ENCODE results near the gene KIAA1671.

The KIAA1671 gene

DNA sequence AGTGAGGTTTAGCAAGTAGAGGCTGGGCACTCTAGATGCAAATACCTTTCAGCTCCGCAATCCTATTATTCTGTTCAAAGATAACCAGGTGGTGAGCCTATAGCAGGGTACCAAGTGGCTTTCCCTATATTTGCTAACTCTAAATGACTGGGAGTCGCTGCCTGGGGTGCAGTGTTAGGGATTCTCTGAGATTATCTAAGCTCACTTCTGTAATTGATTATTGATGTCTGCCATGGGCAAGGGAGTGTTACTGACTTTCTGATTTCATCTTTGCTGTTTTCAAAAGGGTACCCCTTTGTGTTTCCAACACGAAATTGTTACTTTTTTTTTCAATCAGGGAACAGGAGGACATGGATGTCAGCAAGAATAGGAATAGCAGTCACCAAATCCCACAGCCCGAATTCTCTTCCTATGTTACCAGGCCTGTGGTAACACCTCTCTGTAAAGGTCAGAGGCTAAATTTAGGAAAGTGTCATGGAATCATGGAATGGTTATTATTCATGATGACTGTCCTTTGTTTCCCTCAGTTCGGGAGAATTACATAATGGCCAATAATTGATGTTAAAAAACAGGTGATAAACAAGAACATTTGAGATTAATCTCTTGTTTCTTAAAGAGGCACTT lies 184.5 kb downstream of the KIAA1671 start:
- TF ChIP-seq, protein P1, sequence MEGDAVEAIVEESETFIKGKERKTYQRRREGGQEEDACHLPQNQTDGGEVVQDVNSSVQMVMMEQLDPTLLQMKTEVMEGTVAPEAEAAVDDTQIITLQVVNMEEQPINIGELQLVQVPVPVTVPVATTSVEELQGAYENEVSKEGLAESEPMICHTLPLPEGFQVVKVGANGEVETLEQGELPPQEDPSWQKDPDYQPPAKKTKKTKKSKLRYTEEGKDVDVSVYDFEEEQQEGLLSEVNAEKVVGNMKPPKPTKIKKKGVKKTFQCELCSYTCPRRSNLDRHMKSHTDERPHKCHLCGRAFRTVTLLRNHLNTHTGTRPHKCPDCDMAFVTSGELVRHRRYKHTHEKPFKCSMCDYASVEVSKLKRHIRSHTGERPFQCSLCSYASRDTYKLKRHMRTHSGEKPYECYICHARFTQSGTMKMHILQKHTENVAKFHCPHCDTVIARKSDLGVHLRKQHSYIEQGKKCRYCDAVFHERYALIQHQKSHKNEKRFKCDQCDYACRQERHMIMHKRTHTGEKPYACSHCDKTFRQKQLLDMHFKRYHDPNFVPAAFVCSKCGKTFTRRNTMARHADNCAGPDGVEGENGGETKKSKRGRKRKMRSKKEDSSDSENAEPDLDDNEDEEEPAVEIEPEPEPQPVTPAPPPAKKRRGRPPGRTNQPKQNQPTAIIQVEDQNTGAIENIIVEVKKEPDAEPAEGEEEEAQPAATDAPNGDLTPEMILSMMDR (IDR thresholded peaks at IDR 0.05; ENCODE audit: borderline replicate concordance, control extremely low read depth, extremely low read depth, insufficient read depth, missing control alignments): no peak
- in situ Hi-C loops (cut with MboI; ENCODE audit: low sequenced_read_pairs, unreplicated experiment): no loop called here
- no peak for DNase-seq (ENCODE audit: low spot score)

DNA sequence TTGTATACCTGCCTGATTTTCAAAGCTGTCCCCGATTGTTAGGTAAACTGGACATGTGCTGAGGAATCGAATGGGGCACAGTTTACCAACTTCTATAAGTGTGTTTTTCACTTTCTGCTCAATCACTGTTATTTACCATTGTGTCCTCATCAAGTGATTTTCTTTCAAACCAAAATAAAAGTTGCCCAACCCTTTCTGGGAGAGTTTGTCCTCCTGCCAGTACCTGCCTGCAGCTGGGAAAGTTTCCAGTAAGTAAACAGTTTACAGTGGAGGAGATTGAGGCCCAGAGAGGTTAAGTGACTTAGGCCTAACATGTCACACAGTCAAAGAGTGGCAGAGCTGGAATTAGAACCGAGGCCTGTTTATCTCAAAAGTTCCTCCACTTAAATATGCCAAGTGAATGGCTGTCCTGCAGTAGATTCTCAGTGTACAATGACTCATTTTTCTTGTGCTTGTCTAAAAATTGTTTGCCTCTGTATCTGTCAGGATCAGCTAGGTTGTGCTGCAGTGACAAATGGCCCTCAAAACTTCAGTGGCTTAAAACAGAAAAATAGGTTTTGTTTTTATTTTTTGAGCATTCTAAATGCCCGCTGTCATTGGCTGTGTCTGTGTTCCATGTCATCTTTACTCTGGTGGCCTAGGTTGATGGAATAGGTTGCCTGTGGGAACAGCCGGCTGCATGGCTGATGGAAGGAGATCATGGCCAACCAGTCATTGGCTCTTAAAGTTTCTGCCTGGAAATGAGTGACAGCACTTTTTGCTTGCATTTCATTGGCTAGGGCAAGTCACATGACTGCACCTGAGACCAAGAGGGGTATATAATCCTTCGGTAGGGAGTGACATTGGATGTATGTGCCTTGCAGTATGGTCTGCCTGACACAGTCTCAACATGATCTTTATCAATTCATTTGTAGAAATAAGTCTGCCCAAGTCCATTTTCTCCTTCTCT lies 185.3 kb downstream of the KIAA1671 start:
- TF ChIP-seq, protein P1 (IDR thresholded peaks at IDR 0.05; ENCODE audit: borderline replicate concordance, control extremely low read depth, extremely low read depth, insufficient read depth, missing control alignments): no peak
- DNase-seq (ENCODE audit: low spot score): no peak
- in situ Hi-C loops (cut with MboI; ENCODE audit: low sequenced_read_pairs, unreplicated experiment): no loop called here

GRCh38 chr22:25139062-25139461 lies 186.5 kb downstream of the KIAA1671 start:
- DNase-seq (ENCODE audit: low spot score): no peak
- in situ Hi-C loops (cut with MboI; ENCODE audit: low sequenced_read_pairs, unreplicated experiment): no loop called here
- TF ChIP-seq, protein P1 (IDR thresholded peaks at IDR 0.05; ENCODE audit: borderline replicate concordance, control extremely low read depth, extremely low read depth, insufficient read depth, missing control alignments): no peak

GRCh38 chr22:25142102-25142501 lies 189.6 kb downstream of the KIAA1671 start:
- TF ChIP-seq, protein P1 (IDR thresholded peaks at IDR 0.05; ENCODE audit: borderline replicate concordance, control extremely low read depth, extremely low read depth, insufficient read depth, missing control alignments): no peak
- in situ Hi-C loops (cut with MboI; ENCODE audit: low sequenced_read_pairs, unreplicated experiment): no loop called here
- no peak for DNase-seq (ENCODE audit: low spot score)

- in situ Hi-C loops (cut with MboI; ENCODE audit: low sequenced_read_pairs, unreplicated experiment): no loop called here
- TF ChIP-seq, protein P1 (IDR thresholded peaks at IDR 0.05; ENCODE audit: borderline replicate concordance, control extremely low read depth, extremely low read depth, insufficient read depth, missing control alignments): no peak
- no peak for DNase-seq (ENCODE audit: low spot score)
These were observed 190.9 kb downstream of the KIAA1671 start for GRCh38 chr22:25143156-25144076.

- in situ Hi-C loops (cut with MboI; ENCODE audit: low sequenced_read_pairs, unreplicated experiment): no loop called here
- TF ChIP-seq, protein P1 (IDR thresholded peaks at IDR 0.05; ENCODE audit: borderline replicate concordance, control extremely low read depth, extremely low read depth, insufficient read depth, missing control alignments): no peak
- DNase-seq (ENCODE audit: low spot score): no peak
These were observed 192.0 kb downstream of the KIAA1671 start for GRCh38 chr22:25144522-25144921.

All from GM13976 (cell line).